ENCODE results near the gene ACVR2B.
A peak's percentile ranks its signal among the peaks of the same experiment; 100 is the strongest.

The ACVR2B gene

GRCh38 chr3:38489766-38490165 lies 36.1 kb downstream of the ACVR2B start:
- no peak for DNase-seq

DNA sequence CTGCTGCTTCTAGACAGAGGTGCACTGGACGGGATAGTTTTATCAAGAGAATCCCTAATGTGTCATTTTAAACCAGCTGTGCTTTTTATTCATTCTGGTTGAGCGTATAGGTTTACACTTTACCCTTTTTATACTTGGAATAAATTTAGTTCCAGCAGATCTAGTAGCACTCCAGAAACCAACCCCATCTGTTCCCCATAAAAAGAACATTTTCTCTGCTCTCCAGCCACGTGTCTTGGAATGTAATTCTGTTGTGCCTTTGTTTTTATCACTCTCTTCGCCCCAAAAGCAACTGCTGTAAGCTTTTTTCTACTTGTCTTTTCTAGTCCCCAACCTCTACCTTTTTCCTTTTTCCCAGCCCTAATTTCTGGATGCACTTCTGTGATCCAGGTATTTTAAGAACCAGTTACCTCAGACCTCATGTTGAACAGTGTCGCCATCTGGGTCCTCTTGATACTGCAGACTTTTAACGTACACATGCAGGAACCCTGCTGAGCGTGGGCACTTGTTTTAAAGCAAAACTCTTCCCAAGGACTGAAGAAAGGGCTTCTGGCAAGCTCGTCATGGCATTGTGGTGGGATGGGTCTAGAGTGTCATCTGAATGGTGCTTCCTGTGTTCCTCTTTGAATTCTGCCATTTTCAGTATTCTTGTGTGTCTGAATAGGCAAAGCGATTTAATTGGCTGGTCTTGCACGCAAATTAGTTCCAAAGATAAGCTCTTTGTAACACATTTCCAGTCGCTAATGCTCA lies 36.8 kb downstream of the ACVR2B start:
- no peak for DNase-seq

DNA sequence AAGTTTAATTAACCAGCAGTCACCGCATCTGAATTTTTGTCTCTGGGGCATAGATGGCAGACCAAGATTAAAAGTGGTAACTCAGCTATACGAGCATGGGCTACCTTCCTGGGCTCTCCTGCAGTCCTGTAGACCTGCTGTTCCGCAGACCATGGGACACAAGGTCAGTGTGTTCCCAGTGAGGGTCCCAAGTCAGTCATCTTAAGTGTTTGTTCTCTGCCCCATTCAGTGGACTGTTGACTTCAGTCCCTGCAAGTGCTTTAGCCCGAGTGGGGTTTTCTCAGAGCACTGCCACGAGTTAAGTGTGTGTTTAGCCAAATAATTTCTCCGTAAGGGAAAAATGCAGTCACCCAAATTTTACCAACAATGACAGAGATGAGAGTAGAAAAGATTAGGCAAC lies 37.5 kb downstream of the ACVR2B start:
- DNase-seq = no peak

- DNase-seq = no peak
These were observed 39.3 kb downstream of the ACVR2B start for GRCh38 chr3:38493031-38493430.

DNA sequence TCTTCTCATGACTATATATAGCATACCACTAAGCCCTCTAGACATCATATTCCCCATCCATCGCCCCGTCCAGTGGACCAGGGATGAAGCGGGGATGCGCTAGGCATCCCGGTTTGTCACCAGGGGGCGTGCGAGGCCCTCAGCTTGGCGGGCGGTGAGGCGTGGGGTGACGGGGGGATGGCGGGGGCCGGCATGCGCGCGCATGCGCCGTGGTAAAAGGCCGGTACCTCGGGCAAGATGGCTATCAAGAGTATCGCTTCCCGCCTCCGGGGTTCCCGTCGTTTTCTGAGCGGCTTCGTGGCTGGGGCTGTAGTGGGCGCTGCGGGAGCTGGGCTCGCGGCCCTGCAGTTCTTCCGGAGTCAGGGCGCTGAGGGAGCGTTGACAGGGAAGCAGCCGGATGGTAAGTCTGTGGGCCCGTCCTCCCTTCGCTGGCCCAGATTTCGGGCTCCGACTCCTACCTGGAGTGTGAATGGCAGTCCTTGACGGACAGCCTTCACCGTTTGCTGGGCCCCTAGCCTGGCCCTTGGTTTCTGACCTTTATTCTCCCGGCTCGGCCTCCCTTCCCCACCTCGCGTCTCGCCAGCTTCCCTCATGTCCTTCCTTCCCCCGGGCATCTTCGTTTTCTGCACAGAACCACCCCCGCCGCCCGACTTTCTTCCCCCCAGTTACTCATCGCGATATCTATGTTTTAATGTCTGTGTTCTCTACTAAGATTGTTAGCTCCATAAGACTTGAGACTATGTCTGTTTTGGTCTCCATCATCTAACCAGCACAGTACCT lies 42.6 kb downstream of the ACVR2B start, which contains the start of gene EXOG:
Gene EXOG, plus strand, starts transcription at position 210 of the 780 bp plus-strand sequence. Its CDS starts 28 bp downstream, at position 238.
- DNase-seq = peak; percentile 50

DNA sequence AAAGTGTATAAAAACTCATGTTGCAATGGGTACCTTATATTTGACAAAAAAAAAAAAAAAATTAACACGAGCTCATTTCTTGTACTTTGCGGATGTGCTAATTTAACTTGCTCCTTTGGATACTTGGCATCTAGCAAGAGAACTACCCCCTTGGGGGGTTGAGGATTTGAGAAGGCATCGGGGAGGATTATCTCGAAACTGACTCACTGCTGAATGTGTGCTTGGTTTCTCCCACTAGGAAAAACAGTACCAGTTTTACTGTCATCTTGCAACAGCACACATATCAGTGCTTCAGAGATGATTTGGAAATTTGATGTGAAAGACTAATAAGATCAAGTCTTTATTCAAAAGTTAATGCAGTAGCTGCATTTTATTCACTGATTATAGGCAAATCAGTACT lies 43.3 kb downstream of the ACVR2B start:
- DNase-seq = no peak

- no peak for DNase-seq
These were observed 47.2 kb downstream of the ACVR2B start for GRCh38 chr3:38500688-38501417.

GRCh38 chr3:38507120-38507519 lies 53.4 kb downstream of the ACVR2B start:
- DNase-seq = no peak

GRCh38 chr3:38509732-38510131 lies 56.0 kb downstream of the ACVR2B start:
- no peak for DNase-seq

DNA sequence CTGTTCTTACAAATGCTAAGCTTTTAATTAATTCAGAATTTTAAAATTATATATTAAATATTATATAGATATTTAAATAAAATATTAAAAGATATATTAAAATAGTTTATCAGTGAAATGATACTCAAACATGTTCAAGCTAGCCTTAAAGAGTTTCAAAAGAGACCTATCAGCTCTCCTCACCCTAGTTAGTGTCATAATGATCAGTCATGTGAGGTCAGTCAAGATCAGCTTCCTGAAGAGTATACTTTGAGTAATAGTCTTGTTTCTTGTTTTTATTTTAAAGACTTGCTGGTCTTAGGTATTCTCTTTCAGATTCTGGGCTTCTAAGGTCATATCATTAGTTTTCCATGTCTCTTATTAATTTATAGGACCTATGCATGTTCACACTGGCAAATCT lies 56.9 kb downstream of the ACVR2B start:
- no peak for DNase-seq

DNA sequence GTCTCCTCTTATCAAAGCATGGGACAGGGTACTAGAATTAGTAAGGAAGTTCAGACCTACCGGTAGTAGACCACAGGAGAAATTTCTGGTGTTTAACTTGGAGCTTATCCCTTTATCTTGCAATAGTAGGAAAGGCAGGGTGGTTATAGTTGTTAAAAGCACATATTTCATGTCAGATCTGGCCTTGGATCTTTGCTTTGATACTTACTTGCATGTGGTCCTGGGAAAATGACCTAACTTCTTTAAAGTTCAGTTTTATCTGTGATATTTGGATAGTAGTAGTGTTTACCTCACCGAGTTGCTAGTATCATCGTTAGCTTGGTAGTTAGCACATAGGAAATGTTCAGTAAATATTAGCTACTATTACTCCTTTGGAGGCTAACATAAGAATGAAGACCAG lies 57.9 kb downstream of the ACVR2B start:
- no peak for DNase-seq

GRCh38 chr3:38515367-38515766 lies 61.7 kb downstream of the ACVR2B start:
- no peak for DNase-seq

- no peak for DNase-seq
These were observed 63.0 kb downstream of the ACVR2B start for GRCh38 chr3:38516669-38517068.

DNA sequence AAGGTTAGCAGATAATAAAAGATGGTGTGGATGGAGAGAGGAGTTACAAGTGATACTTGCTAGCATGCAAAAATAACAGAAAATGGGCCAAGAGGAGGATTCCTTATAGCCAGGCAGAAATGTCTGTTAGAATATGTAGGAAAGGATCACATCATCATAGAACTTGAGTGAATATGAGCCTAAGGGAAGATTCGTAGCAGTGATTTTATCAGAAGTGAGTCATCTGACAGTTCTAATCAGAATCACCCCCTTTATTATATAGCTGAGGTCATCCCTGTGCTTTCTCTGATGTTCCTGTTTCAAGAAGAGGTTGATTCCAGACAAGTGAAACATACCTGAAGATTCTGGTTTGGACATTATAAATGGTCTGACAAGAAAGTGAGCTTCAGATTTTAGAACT lies 65.3 kb downstream of the ACVR2B start:
- no peak for DNase-seq

- no peak for DNase-seq
These were observed 66.0 kb downstream of the ACVR2B start for GRCh38 chr3:38519651-38520050.

- no peak for DNase-seq
These were observed 67.8 kb downstream of the ACVR2B start for GRCh38 chr3:38521391-38521987.

GRCh38 chr3:38522002-38522401 lies 68.3 kb downstream of the ACVR2B start:
- no peak for DNase-seq

GRCh38 chr3:38524141-38524739 lies 70.5 kb downstream of the ACVR2B start:
- DNase-seq = no peak

DNA sequence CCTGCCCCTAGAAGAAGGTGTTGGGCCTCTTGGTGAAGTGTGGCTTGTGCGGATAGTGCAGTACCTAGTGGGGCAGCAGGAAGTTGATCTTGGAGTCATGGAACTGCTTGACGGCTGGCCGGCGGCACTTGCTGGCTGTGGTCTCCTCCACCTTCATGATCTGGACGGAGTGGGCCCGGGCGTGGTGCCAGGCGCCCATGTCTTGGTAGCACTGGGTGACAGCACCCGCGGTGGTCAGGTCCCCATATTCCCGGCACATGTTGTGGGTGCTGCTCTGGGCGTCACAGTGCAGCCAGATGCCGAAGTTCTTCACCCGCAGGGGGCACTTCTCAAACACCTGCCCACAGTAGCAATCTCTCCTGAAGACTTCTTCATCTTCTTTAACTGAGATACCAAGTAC lies 73.1 kb downstream of the ACVR2B start:
- no peak for DNase-seq

DNA sequence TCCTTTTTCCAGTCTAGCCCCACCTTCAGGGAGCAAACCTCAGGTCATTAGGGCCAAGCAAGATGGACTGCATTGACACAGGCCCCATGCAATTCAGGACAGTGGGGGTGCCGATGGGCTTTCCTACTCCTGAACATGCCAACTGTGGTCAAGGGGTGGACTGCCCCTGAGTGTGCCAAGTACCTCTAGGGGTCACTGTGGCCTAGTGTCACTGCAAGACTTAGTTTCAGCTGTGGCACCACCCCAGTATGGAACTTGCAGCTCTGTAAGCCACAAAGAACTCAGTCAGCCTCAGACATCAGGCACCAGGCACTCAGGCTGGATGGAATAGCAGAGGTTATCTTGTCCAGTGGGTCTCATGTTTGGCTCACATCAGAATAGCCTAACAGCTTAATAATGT lies 74.8 kb downstream of the ACVR2B start:
- DNase-seq = no peak

GRCh38 chr3:38532529-38532928 lies 78.8 kb downstream of the ACVR2B start:
- no peak for DNase-seq

DNA sequence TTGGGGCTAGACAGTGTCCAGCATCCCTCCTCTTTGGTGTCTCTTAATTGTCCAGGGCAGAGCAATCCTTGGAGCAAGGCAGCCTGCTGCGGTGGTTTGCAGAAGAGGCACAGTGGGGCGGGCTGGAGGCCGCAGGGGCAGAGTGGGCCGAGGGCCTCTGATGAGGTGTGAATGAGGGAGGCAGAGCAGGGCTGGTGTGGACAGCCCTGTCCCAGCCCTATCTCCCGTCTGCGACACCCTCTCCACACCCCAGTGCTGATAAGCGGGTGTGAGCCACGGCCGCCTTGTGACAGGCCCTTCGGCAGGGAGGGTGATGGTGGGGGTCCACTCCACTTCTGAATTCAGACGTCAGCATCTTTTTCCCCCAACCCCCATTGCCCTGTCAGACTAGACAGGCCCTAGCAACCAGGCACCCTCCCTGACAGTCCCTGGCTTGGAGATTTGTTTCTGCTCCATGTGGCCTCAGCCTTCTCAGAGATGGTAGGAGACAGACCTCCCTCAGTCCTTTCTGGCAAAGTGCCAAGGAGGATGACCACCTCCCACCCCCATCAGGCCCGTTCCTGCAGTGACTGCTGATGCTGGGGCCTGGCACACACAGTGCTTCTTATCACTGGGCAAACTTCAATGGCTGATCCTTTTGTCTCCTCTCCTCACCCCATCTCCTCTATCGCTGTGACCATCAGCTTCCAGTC lies 79.7 kb downstream of the ACVR2B start:
- no peak for DNase-seq

Data from NCI-H1436 treated with DMSO at 0.1 percent for 48 hours (cell line).